Smooth muscle cell (in vitro differentiated cells): ENCODE data around the gene ADRB2. TPM values are rescaled to one million over a fixed set of nuclear protein-coding genes. Genes with fewer than 3 reads are reported as not detected.

Source experiments
- DNase-seq: peaks from one replicate; lab custom pipeline; 2025; ENCODE audit not compliant: unreplicated experiment; lab: John Stamatoyannopoulos, UW
- H2AFZ ChIP-seq: fragments of 200-600 bp; sonication (generic); 2 replicates; pipeline ENCODE4 v1.6.0; 2016; ENCODE audit warnings: antibody characterized with exemption, low read depth, mild to moderate bottlenecking
- H3F3A ChIP-seq: fragments of 200-600 bp; sonication (generic); 2 replicates; pipeline ENCODE4 v1.6.0; 2017; ENCODE audit warnings: antibody characterized with exemption, low read depth
- H3K27ac ChIP-seq: fragments of 200-600 bp; sonication (generic); 2 replicates; pipeline ENCODE4 v1.5.1; 2016; ENCODE audit warnings: low read depth, mild to moderate bottlenecking
- H3K27me3 ChIP-seq: fragments of 200-600 bp; sonication (generic); 2 replicates; pipeline ENCODE4 v1.6.1; 2016; ENCODE audit warnings: low read depth, mild to moderate bottlenecking
- H3K36me3 ChIP-seq: fragments of 200-600 bp; sonication (generic); 2 replicates; pipeline ENCODE4 v1.5.1; 2016; ENCODE audit warnings: low read depth
- H3K4me1 ChIP-seq: fragments of 200-600 bp; sonication (generic); 2 replicates; pipeline ENCODE4 v1.5.1; 2016; ENCODE audit warnings: low read depth
- H3K4me2 ChIP-seq: fragments of 200-600 bp; sonication (generic); 2 replicates; pipeline ENCODE4 v1.6.0; 2016; ENCODE audit warnings: mild to moderate bottlenecking
- H3K4me3 ChIP-seq: fragments of 200-600 bp; sonication (generic); 2 replicates; pipeline ENCODE4 v1.5.1; 2016; ENCODE audit warnings: mild to moderate bottlenecking
- H3K79me2 ChIP-seq: fragments of 200-600 bp; sonication (generic); 2 replicates; pipeline ENCODE4 v1.6.0; 2016; ENCODE audit warnings: low read depth, mild to moderate bottlenecking
- H3K9ac ChIP-seq: fragments of 200-600 bp; sonication (generic); 2 replicates; pipeline ENCODE4 v1.6.0; 2016; ENCODE audit warnings: low read depth
- H3K9me3 ChIP-seq: fragments of 200-600 bp; sonication (generic); replicated peaks from 2 replicates; pipeline ENCODE4 v1.5.1; 2016; ENCODE audit warnings: low read depth
- H4K20me1 ChIP-seq: fragments of 200-600 bp; sonication (generic); 2 replicates; pipeline ENCODE4 v1.6.0; 2016; ENCODE audit warnings: low read depth
- CTCF ChIP-seq: fragments of 200-600 bp; sonication (generic); IDR thresholded peaks from 2 replicates; pipeline ENCODE4 v1.5.1; 2017; ENCODE audit warnings: borderline replicate concordance, mild to moderate bottlenecking, antibody characterized with exemption; ENCODE audit not compliant: insufficient read depth, poor library complexity, severe bottlenecking
- WGBS: methylation state at CpG from one replicate; pipeline ENCODE4 v1.1.7; 2016; ENCODE audit warnings: low lambda C conversion rate; 5-methylcytosine and 5-hydroxymethylcytosine counted together
- polyA plus RNA-seq: library from polyadenylated mRNA; unstranded; fragments of >200 nt; fragmentation: Nextera tagmentation; extraction: Ambion mirVana; gene quantifications from 2 replicates; pipeline ENCODE4 v1.2.1, GENCODE V29; 2016
- total RNA-seq: library from RNA; depleted of rRNA; stranded (reverse); fragments of >200 nt; gene quantifications from 2 replicates; pipeline ENCODE4 v1.2.3, GENCODE V29; 2014

The ADRB2 gene
- total and polyA plus RNA-seq, 2 experiments from 2014 or later = 1.9 TPM

- no peak overlapping the region for H2AFZ ChIP-seq
- H3K4me1 ChIP-seq = peaks cover 4% of the 10 kb centered on the region
- H3K27me3 ChIP-seq = no peaks in the 10 kb centered on the region
- H3F3A ChIP-seq = peaks cover 6% of the 10 kb centered on the region
- no peak overlapping the region for H3K4me3 ChIP-seq
- H3K9me3 ChIP-seq = no peaks in the 10 kb centered on the region
- no peak overlapping the region for H3K4me2 ChIP-seq
- TF ChIP-seq CTCF = no peak
- no peaks in the 10 kb centered on the region for H4K20me1 ChIP-seq
- no peaks in the 10 kb centered on the region for H3K79me2 ChIP-seq
- H3K36me3 ChIP-seq = no peaks in the 10 kb centered on the region
- H3K27ac ChIP-seq = no peak overlapping the region
- no peak for DNase-seq
- H3K9ac ChIP-seq = no peak overlapping the region
Measured at GRCh38 chr5:148815578-148815977, 10.8 kb upstream of the ADRB2 start.

GRCh38 chr5:148816357-148816756 lies 10.1 kb upstream of the ADRB2 start:
- no peak overlapping the region for H3K4me2 ChIP-seq
- no peak for TF ChIP-seq CTCF
- H3K4me1 ChIP-seq = no peaks in the 10 kb centered on the region
- H3K9ac ChIP-seq = no peak overlapping the region
- peaks cover 5% of the 10 kb centered on the region for H3F3A ChIP-seq
- H3K27me3 ChIP-seq = no peaks in the 10 kb centered on the region
- 88% methylated on average over 1 of the region's 1 CpG for WGBS
- no peak for DNase-seq
- no peaks in the 10 kb centered on the region for H3K79me2 ChIP-seq
- no peak overlapping the region for H3K4me3 ChIP-seq
- H2AFZ ChIP-seq = no peak overlapping the region
- no peaks in the 10 kb centered on the region for H3K36me3 ChIP-seq
- no peaks in the 10 kb centered on the region for H3K9me3 ChIP-seq
- no peak overlapping the region for H3K27ac ChIP-seq
- no peaks in the 10 kb centered on the region for H4K20me1 ChIP-seq

GRCh38 chr5:148816782-148817181 lies 9.6 kb upstream of the ADRB2 start:
- H3K9ac ChIP-seq = no peak overlapping the region
- no peaks in the 10 kb centered on the region for H3K9me3 ChIP-seq
- H3K4me1 ChIP-seq = no peaks in the 10 kb centered on the region
- WGBS = 47% methylated on average over 1 of the region's 1 CpG
- TF ChIP-seq CTCF = no peak
- no peak for DNase-seq
- no peaks in the 10 kb centered on the region for H3K36me3 ChIP-seq
- H3K79me2 ChIP-seq = no peaks in the 10 kb centered on the region
- no peak overlapping the region for H2AFZ ChIP-seq
- no peak overlapping the region for H3K27ac ChIP-seq
- no peaks in the 10 kb centered on the region for H4K20me1 ChIP-seq
- H3K27me3 ChIP-seq = no peaks in the 10 kb centered on the region
- H3F3A ChIP-seq = peaks cover 3% of the 10 kb centered on the region
- no peak overlapping the region for H3K4me2 ChIP-seq
- no peak overlapping the region for H3K4me3 ChIP-seq

- H3K4me1 ChIP-seq = no peaks in the 10 kb centered on the region
- H3K9me3 ChIP-seq = no peaks in the 10 kb centered on the region
- no peak for DNase-seq
- no peak overlapping the region for H3K9ac ChIP-seq
- H3K4me3 ChIP-seq = no peak overlapping the region
- H3K4me2 ChIP-seq = no peak overlapping the region
- H2AFZ ChIP-seq = no peak overlapping the region
- no peak for TF ChIP-seq CTCF
- no peaks in the 10 kb centered on the region for H3K27me3 ChIP-seq
- no peaks in the 10 kb centered on the region for H3K79me2 ChIP-seq
- no peak overlapping the region for H3K27ac ChIP-seq
- WGBS = 83% methylated on average over 1 of the region's 1 CpG
- no peaks in the 10 kb centered on the region for H3F3A ChIP-seq
- no peaks in the 10 kb centered on the region for H3K36me3 ChIP-seq
- H4K20me1 ChIP-seq = no peaks in the 10 kb centered on the region
Measured at GRCh38 chr5:148817606-148818005, 8.8 kb upstream of the ADRB2 start.
